PC-3 (cell line): ENCODE measurements around the gene ISLR2.

Experiments
- EZH2 ChIP-seq: fragments of 300-600 bp; sonication (generic); IDR thresholded peaks from one replicate; pipeline ENCODE4 v1.6.1; 2017; ENCODE audit warnings: antibody characterized with exemption, mild to moderate bottlenecking, low read length; ENCODE audit not compliant: unreplicated experiment
- TF ChIP-seq, protein P1 (sequence below): fragments of 300-600 bp; sonication (generic); conservative IDR thresholded peaks from 2 replicates; pipeline ENCODE4 v1.5.1; 2017; ENCODE audit warnings: antibody characterized with exemption, low read depth, mild to moderate bottlenecking, low read length

DNA sequence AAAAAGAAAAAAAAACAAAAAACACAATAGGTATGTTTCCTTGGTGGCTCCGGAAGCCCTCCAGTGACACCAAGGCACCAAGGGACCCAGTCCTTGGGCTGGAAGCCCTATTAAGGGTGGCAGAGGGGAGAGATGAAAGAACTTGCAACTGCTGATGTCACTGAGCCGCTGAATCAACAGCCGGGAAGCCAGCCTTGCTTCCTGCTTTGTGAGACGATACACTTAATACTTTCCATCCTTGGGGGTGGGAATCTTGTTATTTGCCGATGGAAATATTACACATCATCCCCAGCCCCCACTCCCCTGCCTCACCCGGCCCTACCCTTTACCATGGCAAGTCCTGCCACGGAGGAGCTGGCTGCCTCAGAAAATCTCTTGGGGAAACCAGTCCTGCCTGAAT is 5.6 kb upstream of the ISLR2 start:
- TF ChIP-seq, protein P1, sequence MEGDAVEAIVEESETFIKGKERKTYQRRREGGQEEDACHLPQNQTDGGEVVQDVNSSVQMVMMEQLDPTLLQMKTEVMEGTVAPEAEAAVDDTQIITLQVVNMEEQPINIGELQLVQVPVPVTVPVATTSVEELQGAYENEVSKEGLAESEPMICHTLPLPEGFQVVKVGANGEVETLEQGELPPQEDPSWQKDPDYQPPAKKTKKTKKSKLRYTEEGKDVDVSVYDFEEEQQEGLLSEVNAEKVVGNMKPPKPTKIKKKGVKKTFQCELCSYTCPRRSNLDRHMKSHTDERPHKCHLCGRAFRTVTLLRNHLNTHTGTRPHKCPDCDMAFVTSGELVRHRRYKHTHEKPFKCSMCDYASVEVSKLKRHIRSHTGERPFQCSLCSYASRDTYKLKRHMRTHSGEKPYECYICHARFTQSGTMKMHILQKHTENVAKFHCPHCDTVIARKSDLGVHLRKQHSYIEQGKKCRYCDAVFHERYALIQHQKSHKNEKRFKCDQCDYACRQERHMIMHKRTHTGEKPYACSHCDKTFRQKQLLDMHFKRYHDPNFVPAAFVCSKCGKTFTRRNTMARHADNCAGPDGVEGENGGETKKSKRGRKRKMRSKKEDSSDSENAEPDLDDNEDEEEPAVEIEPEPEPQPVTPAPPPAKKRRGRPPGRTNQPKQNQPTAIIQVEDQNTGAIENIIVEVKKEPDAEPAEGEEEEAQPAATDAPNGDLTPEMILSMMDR = no peak
- no peak for TF ChIP-seq EZH2
